Smooth muscle cell (in vitro differentiated cells): ENCODE data around the gene ANKMY1. TPM values are rescaled to one million over a fixed set of nuclear protein-coding genes. Genes with fewer than 3 reads are reported as not detected.

ENCODE experiments used
- DNase-seq: peaks from one replicate; lab custom pipeline; 2025; ENCODE audit not compliant: unreplicated experiment; lab: John Stamatoyannopoulos, UW
- H2AFZ ChIP-seq: fragments of 200-600 bp; sonication (generic); 2 replicates; pipeline ENCODE4 v1.6.0; 2016; ENCODE audit warnings: antibody characterized with exemption, low read depth, mild to moderate bottlenecking
- H3F3A ChIP-seq: fragments of 200-600 bp; sonication (generic); 2 replicates; pipeline ENCODE4 v1.6.0; 2017; ENCODE audit warnings: antibody characterized with exemption, low read depth
- H3K27ac ChIP-seq: fragments of 200-600 bp; sonication (generic); 2 replicates; pipeline ENCODE4 v1.5.1; 2016; ENCODE audit warnings: low read depth, mild to moderate bottlenecking
- H3K27me3 ChIP-seq: fragments of 200-600 bp; sonication (generic); 2 replicates; pipeline ENCODE4 v1.6.1; 2016; ENCODE audit warnings: low read depth, mild to moderate bottlenecking
- H3K36me3 ChIP-seq: fragments of 200-600 bp; sonication (generic); 2 replicates; pipeline ENCODE4 v1.5.1; 2016; ENCODE audit warnings: low read depth
- H3K4me1 ChIP-seq: fragments of 200-600 bp; sonication (generic); 2 replicates; pipeline ENCODE4 v1.5.1; 2016; ENCODE audit warnings: low read depth
- H3K4me2 ChIP-seq: fragments of 200-600 bp; sonication (generic); 2 replicates; pipeline ENCODE4 v1.6.0; 2016; ENCODE audit warnings: mild to moderate bottlenecking
- H3K4me3 ChIP-seq: fragments of 200-600 bp; sonication (generic); 2 replicates; pipeline ENCODE4 v1.5.1; 2016; ENCODE audit warnings: mild to moderate bottlenecking
- H3K79me2 ChIP-seq: fragments of 200-600 bp; sonication (generic); 2 replicates; pipeline ENCODE4 v1.6.0; 2016; ENCODE audit warnings: low read depth, mild to moderate bottlenecking
- H3K9ac ChIP-seq: fragments of 200-600 bp; sonication (generic); 2 replicates; pipeline ENCODE4 v1.6.0; 2016; ENCODE audit warnings: low read depth
- H3K9me3 ChIP-seq: fragments of 200-600 bp; sonication (generic); replicated peaks from 2 replicates; pipeline ENCODE4 v1.5.1; 2016; ENCODE audit warnings: low read depth
- H4K20me1 ChIP-seq: fragments of 200-600 bp; sonication (generic); 2 replicates; pipeline ENCODE4 v1.6.0; 2016; ENCODE audit warnings: low read depth
- CTCF ChIP-seq: fragments of 200-600 bp; sonication (generic); IDR thresholded peaks from 2 replicates; pipeline ENCODE4 v1.5.1; 2017; ENCODE audit warnings: borderline replicate concordance, mild to moderate bottlenecking, antibody characterized with exemption; ENCODE audit not compliant: insufficient read depth, poor library complexity, severe bottlenecking
- WGBS: methylation state at CpG from one replicate; pipeline ENCODE4 v1.1.7; 2016; ENCODE audit warnings: low lambda C conversion rate; 5-methylcytosine and 5-hydroxymethylcytosine counted together
- polyA plus RNA-seq: library from polyadenylated mRNA; unstranded; fragments of >200 nt; fragmentation: Nextera tagmentation; extraction: Ambion mirVana; gene quantifications from 2 replicates; pipeline ENCODE4 v1.2.1, GENCODE V29; 2016
- total RNA-seq: library from RNA; depleted of rRNA; stranded (reverse); fragments of >200 nt; gene quantifications from 2 replicates; pipeline ENCODE4 v1.2.3, GENCODE V29; 2014

Gene ANKMY1
- total and polyA plus RNA-seq, 2 experiments from 2014 or later = 6.4 to 8.7 TPM

- Histone ChIP-seq H3K36me3 (no peaks in the 10 kb centered on the region), H3K27me3 (no peaks in the 10 kb centered on the region), H3K4me2 (no peak overlapping the region), H2AFZ (no peak overlapping the region), H3K9ac (no peak overlapping the region), H3K79me2 (no peaks in the 10 kb centered on the region), H3K27ac (no peak overlapping the region), H3F3A (no peaks in the 10 kb centered on the region), H3K9me3 (no peaks in the 10 kb centered on the region), H4K20me1 (no peaks in the 10 kb centered on the region), H3K4me1 (no peaks in the 10 kb centered on the region), H3K4me3 (no peak overlapping the region)
- no peak for DNase-seq
- no peak for TF ChIP-seq CTCF
- WGBS = 90% methylated on average over 11 of the region's 11 CpGs
These were observed 50.0 kb downstream of the ANKMY1 start for GRCh38 chr2:240507778-240508251.

GRCh38 chr2:240507060-240507777 lies 50.6 kb downstream of the ANKMY1 start:
- 82% methylated on average over 4 of the region's 6 CpGs for WGBS
- Histone ChIP-seq H3K27me3 (no peaks in the 10 kb centered on the region), H3K4me2 (no peak overlapping the region), H3K79me2 (no peaks in the 10 kb centered on the region), H3F3A (no peaks in the 10 kb centered on the region), H4K20me1 (no peaks in the 10 kb centered on the region), H3K4me1 (no peaks in the 10 kb centered on the region), H3K9me3 (no peaks in the 10 kb centered on the region), H3K36me3 (no peaks in the 10 kb centered on the region), H3K27ac (no peak overlapping the region), H3K4me3 (no peak overlapping the region), H3K9ac (no peak overlapping the region), H2AFZ (no peak overlapping the region)
- TF ChIP-seq CTCF = no peak
- DNase-seq = no peak

GRCh38 chr2:240506406-240507059 lies 51.3 kb downstream of the ANKMY1 start:
- H3K9me3 ChIP-seq = no peaks in the 10 kb centered on the region
- H3K27ac ChIP-seq = no peak overlapping the region
- TF ChIP-seq CTCF = no peak
- no peak for DNase-seq
- no peaks in the 10 kb centered on the region for H3K79me2 ChIP-seq
- no peaks in the 10 kb centered on the region for H3F3A ChIP-seq
- no peak overlapping the region for H3K4me2 ChIP-seq
- H3K27me3 ChIP-seq = no peaks in the 10 kb centered on the region
- no peak overlapping the region for H2AFZ ChIP-seq
- 85% methylated on average over 17 of the region's 17 CpGs for WGBS
- no peaks in the 10 kb centered on the region for H4K20me1 ChIP-seq
- H3K4me1 ChIP-seq = no peaks in the 10 kb centered on the region
- no peak overlapping the region for H3K9ac ChIP-seq
- no peak overlapping the region for H3K4me3 ChIP-seq
- H3K36me3 ChIP-seq = no peaks in the 10 kb centered on the region
